Measurements from ENCODE around the gene KCTD17.

DNA sequence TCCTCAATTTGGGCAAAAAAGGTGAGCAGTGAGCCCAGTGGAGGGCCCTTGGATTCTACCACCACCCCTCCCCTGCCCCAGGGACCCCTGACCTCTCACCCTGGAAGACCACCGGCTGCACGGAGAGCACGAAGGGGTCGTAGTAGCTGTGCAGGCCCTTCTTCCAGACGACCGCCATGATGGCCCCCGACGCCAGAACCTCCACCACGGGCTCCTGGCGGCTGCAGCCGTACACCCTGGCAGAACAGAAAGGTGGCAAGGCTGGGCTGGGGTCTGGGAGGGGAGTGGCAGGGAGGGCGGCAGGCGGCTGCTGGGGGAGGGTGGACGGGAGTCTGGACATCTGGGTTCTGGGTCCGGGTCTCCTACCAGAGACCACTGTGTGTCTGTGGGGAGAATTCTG lies 34.6 kb downstream of the KCTD17 start:
- TF ChIP-seq, protein P1, sequence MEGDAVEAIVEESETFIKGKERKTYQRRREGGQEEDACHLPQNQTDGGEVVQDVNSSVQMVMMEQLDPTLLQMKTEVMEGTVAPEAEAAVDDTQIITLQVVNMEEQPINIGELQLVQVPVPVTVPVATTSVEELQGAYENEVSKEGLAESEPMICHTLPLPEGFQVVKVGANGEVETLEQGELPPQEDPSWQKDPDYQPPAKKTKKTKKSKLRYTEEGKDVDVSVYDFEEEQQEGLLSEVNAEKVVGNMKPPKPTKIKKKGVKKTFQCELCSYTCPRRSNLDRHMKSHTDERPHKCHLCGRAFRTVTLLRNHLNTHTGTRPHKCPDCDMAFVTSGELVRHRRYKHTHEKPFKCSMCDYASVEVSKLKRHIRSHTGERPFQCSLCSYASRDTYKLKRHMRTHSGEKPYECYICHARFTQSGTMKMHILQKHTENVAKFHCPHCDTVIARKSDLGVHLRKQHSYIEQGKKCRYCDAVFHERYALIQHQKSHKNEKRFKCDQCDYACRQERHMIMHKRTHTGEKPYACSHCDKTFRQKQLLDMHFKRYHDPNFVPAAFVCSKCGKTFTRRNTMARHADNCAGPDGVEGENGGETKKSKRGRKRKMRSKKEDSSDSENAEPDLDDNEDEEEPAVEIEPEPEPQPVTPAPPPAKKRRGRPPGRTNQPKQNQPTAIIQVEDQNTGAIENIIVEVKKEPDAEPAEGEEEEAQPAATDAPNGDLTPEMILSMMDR (IDR thresholded peaks at IDR 0.05 in 4 of 5, conservative IDR thresholded peaks at IDR 0.05 in 1 of 5) = no peak
- no peak for TF ChIP-seq POLR2A (IDR thresholded peaks at IDR 0.05)
